ENCODE data around the gene MS4A10. TPM values are rescaled to one million over a fixed set of nuclear protein-coding genes. Genes with fewer than 3 reads are reported as not detected.

The MS4A10 gene
- total and polyA plus RNA-seq, 4 donors, result not detected

- Histone ChIP-seq H3K9ac (ENCODE audit: insufficient read depth in 1 of 2, low read length in 2 of 2) (no peak overlapping the region), H3K27me3 (ENCODE audit: control insufficient read depth in 3 of 3, insufficient read depth in 3 of 3, low read length in 2 of 3) (no peaks in the 10 kb centered on the region), H3K9me3 (ENCODE audit: control insufficient read depth in 4 of 4, insufficient read depth in 3 of 4, low read length in 3 of 4) (peaks cover 0 to 3% (median 0%) of the 10 kb centered on the region in 4 donors), H3K4me1 (ENCODE audit: control insufficient read depth in 5 of 5, insufficient read depth in 5 of 5, low read length in 5 of 5) (peaks cover 0 to 5% (median 0%) of the 10 kb centered on the region in 5 donors), H3K36me3 (ENCODE audit: control insufficient read depth in 4 of 4, insufficient read depth in 4 of 4, low read length in 4 of 4) (no peaks in the 10 kb centered on the region), H3K4me3 (no peak overlapping the region), H3K27ac (ENCODE audit: low read depth in 1 of 2, low read length in 1 of 2) (no peak overlapping the region)
- 15 to 16% methylated on average over 15 of the region's 15 CpGs for WGBS, 2 donors
- TF ChIP-seq CTCF (IDR thresholded peaks at IDR 0.05; ENCODE audit: control extremely low read depth, extremely low read depth), result peak; percentile 83
- ATAC-seq (ENCODE audit: insufficient read depth, low FRiP score), result peak; percentile 91
- peak; percentile 94 to 97 (median 94) for DNase-seq
These were observed 9.6 kb upstream of the MS4A10 start for GRCh38 chr11:60775420-60775961.

- H3K4me3 ChIP-seq, result no peak overlapping the region
- no peak for DNase-seq
- H3K36me3 ChIP-seq (ENCODE audit: control insufficient read depth in 4 of 4, insufficient read depth in 4 of 4, low read length in 4 of 4), result no peaks in the 10 kb centered on the region
- no peaks in the 10 kb centered on the region for H3K27me3 ChIP-seq (ENCODE audit: control insufficient read depth in 3 of 3, insufficient read depth in 3 of 3, low read length in 2 of 3)
- peaks cover 0 to 5% (median 0%) of the 10 kb centered on the region in 5 donors for H3K4me1 ChIP-seq (ENCODE audit: control insufficient read depth in 5 of 5, insufficient read depth in 5 of 5, low read length in 5 of 5)
- H3K9me3 ChIP-seq (ENCODE audit: control insufficient read depth in 4 of 4, insufficient read depth in 3 of 4, low read length in 3 of 4), result peaks cover 0 to 3% (median 0%) of the 10 kb centered on the region in 4 donors
- no peak for TF ChIP-seq CTCF (IDR thresholded peaks at IDR 0.05; ENCODE audit: control extremely low read depth, extremely low read depth)
- no peak for ATAC-seq (ENCODE audit: insufficient read depth, low FRiP score)
- no peak overlapping the region for H3K9ac ChIP-seq (ENCODE audit: insufficient read depth in 1 of 2, low read length in 2 of 2)
- H3K27ac ChIP-seq (ENCODE audit: low read depth in 1 of 2, low read length in 1 of 2), result no peak overlapping the region
- 79 to 92% methylated on average over 4 of the region's 4 CpGs for WGBS, 2 donors
These were observed 9.0 kb upstream of the MS4A10 start for GRCh38 chr11:60776167-60776566.

- no peak for DNase-seq
- WGBS, 2 donors, result 47 to 64% methylated on average over 4 of the region's 4 CpGs
- no peak overlapping the region for H3K9ac ChIP-seq (ENCODE audit: insufficient read depth in 1 of 2, low read length in 2 of 2)
These were observed 8.0 kb upstream of the MS4A10 start for GRCh38 chr11:60777106-60777505.

More at GRCh38 chr11:60777106-60777505, 8.0 kb upstream of the MS4A10 start:
- H3K36me3 ChIP-seq (ENCODE audit: control insufficient read depth in 4 of 4, insufficient read depth in 4 of 4, low read length in 4 of 4), result no peaks in the 10 kb centered on the region
- H3K9me3 ChIP-seq (ENCODE audit: control insufficient read depth in 4 of 4, insufficient read depth in 3 of 4, low read length in 3 of 4), result peaks cover 0 to 3% (median 0%) of the 10 kb centered on the region in 4 donors
- no peak for ATAC-seq (ENCODE audit: insufficient read depth, low FRiP score)
- peaks cover 0 to 5% (median 0%) of the 10 kb centered on the region in 5 donors for H3K4me1 ChIP-seq (ENCODE audit: control insufficient read depth in 5 of 5, insufficient read depth in 5 of 5, low read length in 5 of 5)
- H3K4me3 ChIP-seq, result no peak overlapping the region
- peak overlapping the region in 1 of 2 donors; percentile 4 for H3K27ac ChIP-seq (ENCODE audit: low read depth in 1 of 2, low read length in 1 of 2)
- H3K27me3 ChIP-seq (ENCODE audit: control insufficient read depth in 3 of 3, insufficient read depth in 3 of 3, low read length in 2 of 3), result no peaks in the 10 kb centered on the region
- TF ChIP-seq CTCF (IDR thresholded peaks at IDR 0.05; ENCODE audit: control extremely low read depth, extremely low read depth), result no peak
